Measurements from ENCODE around the gene TIPIN. TPM values are rescaled to one million over a fixed set of nuclear protein-coding genes. Genes with fewer than 3 reads are reported as not detected.

TIPIN gene
- polyA plus RNA-seq, 2 of the 4 experiments (the other 2 are of a cell fraction) = 28.4 to 37.4 TPM

GRCh38 chr15:66328771-66329170, 27.7 kb downstream of the TIPIN start:
- TF ChIP-seq ZFP36 (IDR thresholded peaks at IDR 0.05; ENCODE audit: borderline replicate concordance, partially characterized antibody) = no peak
- TF ChIP-seq TP53 (CRISPR knock-in tag; IDR thresholded peaks at IDR 0.05) = no peak
- TF ChIP-seq ELK1 (IDR thresholded peaks at IDR 0.05; ENCODE audit: low read depth, low read length) = no peak
- TF ChIP-seq ESRRA (IDR thresholded peaks at IDR 0.05; ENCODE audit: borderline replicate concordance, low read length) = no peak
- no peak for TF ChIP-seq GATA3 (IDR thresholded peaks at IDR 0.05; ENCODE audit: borderline replicate concordance)
- TF ChIP-seq ZSCAN20 (CRISPR knock-in tag; IDR thresholded peaks at IDR 0.05) = no peak
- TF ChIP-seq EP300 (IDR thresholded peaks at IDR 0.05) = no peak
- no peak for TF ChIP-seq JUNB (IDR thresholded peaks at IDR 0.05)
- no peak for TF ChIP-seq EHF (CRISPR knock-in tag; IDR thresholded peaks at IDR 0.05)
- WGBS (ENCODE audit: missing lambda C conversion rate) = 91% methylated on average over 14 of the region's 14 CpGs
- Histone ChIP-seq H3K9me3 (no peaks in the 10 kb centered on the region), H3K27ac (no peak overlapping the region), H3K4me1 (no peaks in the 10 kb centered on the region), H3K4me2 (no peak overlapping the region), H3K4me3 (no peak overlapping the region)
- ChIA-PET POLR2A (no interaction called here), CTCF (interaction anchor here (0.7 to 1.6 kb wide), 3 partner anchors 9 to 169 kb away, joined by 3 to 4 read pairs (median 4); partner anchors contain the start of gene SNAPC5)
- DNase-seq (ENCODE audit: low read depth in 1 of 2, low spot score in 1 of 2) = no peak
- no peak for ATAC-seq
- FAIRE-seq = no peak

- Histone ChIP-seq H3K27ac (no peak overlapping the region), H3K4me3 (no peak overlapping the region), H3K9me3 (no peaks in the 10 kb centered on the region), H3K4me1 (no peaks in the 10 kb centered on the region), H3K4me2 (no peak overlapping the region)
- WGBS (ENCODE audit: missing lambda C conversion rate) = 99% methylated on average over 4 of the region's 4 CpGs
- ChIA-PET POLR2A (no interaction called here), CTCF (interaction anchor here (1.4 to 1.6 kb wide), 2 partner anchors 8 to 170 kb away, joined by 4 read pairs; partner anchors contain the start of gene SNAPC5)
- TF ChIP-seq RAD21 (conservative IDR thresholded peaks at IDR 0.05 in 1 of 2, IDR thresholded peaks at IDR 0.05 in 1 of 2) (no peak), ZC3H11A (IDR thresholded peaks at IDR 0.05) (no peak), KDM1A (IDR thresholded peaks at IDR 0.05; ENCODE audit: low read depth) (no peak), CEBPB (IDR thresholded peaks at IDR 0.05) (no peak), ZSCAN20 (CRISPR knock-in tag; IDR thresholded peaks at IDR 0.05) (no peak), ATOH8 (CRISPR knock-in tag; IDR thresholded peaks at IDR 0.05; ENCODE audit: low read depth) (no peak), REST (IDR thresholded peaks at IDR 0.05) (no peak), RCOR1 (IDR thresholded peaks at IDR 0.05; ENCODE audit: low read depth, low read length) (no peak), ELK1 (IDR thresholded peaks at IDR 0.05; ENCODE audit: low read depth, low read length) (no peak)
- no peak for ATAC-seq
- DNase-seq (ENCODE audit: low read depth in 1 of 2, low spot score in 1 of 2) = no peak
- no peak for FAIRE-seq
These were observed 28.7 kb downstream of the TIPIN start for GRCh38 chr15:66327736-66328135.

- Histone ChIP-seq H3K9me3 (no peaks in the 10 kb centered on the region), H3K4me2 (no peak overlapping the region), H3K4me1 (no peaks in the 10 kb centered on the region), H3K27ac (no peak overlapping the region), H3K4me3 (no peak overlapping the region)
- WGBS (ENCODE audit: missing lambda C conversion rate) = 92% methylated on average over 11 of the region's 11 CpGs
- CTCF ChIA-PET = interaction anchor here (0.7 to 1.4 kb wide), 3 partner anchors 9 to 53 kb away, joined by 3 read pairs; no protein-coding TSS in a partner anchor
- DNase-seq (ENCODE audit: low read depth in 1 of 2, low spot score in 1 of 2) = no peak
- POLR2A ChIA-PET = interaction anchor here (0.6 kb wide), 1 partner anchor 24 kb away, joined by 3 read pairs; no protein-coding TSS in a partner anchor
- no peak for ATAC-seq
- FAIRE-seq = no peak
- TF ChIP-seq EHF (CRISPR knock-in tag; IDR thresholded peaks at IDR 0.05) (no peak), KDM5A (IDR thresholded peaks at IDR 0.05) (no peak), BCL3 (IDR thresholded peaks at IDR 0.05) (no peak), CTCF (IDR thresholded peaks at IDR 0.05) (no peak), MAZ (IDR thresholded peaks at IDR 0.05; ENCODE audit: borderline replicate concordance, low read depth, low read length) (no peak), USF2 (IDR thresholded peaks at IDR 0.05) (no peak), ZSCAN20 (CRISPR knock-in tag; IDR thresholded peaks at IDR 0.05) (no peak), FOXS1 (CRISPR knock-in tag; IDR thresholded peaks at IDR 0.05) (no peak), CEBPB (IDR thresholded peaks at IDR 0.05) (no peak)
These were observed 30.4 kb downstream of the TIPIN start for GRCh38 chr15:66326051-66326450.
